ENCODE results near the gene ITGAE. TPM values are rescaled to one million over a fixed set of nuclear protein-coding genes. Genes with fewer than 3 reads are reported as not detected.

The ITGAE gene
- total RNA-seq, 2 donors from 2014 or later, result 21.8 to 34.3 TPM

DNA sequence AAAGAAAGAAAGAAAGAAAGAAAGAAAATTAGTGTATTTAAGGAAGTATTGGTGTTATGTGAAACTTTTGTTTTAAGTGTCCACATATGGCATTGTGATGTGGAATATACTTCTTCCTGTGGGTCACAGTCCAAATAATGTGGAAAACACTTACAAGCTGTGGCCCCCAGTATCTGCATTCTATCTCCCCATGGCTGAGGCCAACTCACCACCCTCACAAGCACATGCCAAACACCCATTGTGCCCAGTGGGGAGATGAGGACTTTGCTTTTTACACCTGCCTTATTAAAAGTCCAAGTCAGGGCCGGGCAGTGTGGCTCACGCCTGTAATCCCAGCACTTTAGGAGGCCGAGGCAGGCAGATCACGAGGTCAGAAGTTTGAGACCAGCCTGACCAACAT lies 101.0 kb downstream of the ITGAE start:
- H3K4me3 ChIP-seq (ENCODE audit: low read length), result no peak overlapping the region
- H3K36me3 ChIP-seq (ENCODE audit: control insufficient read depth, insufficient read depth, low read length), result no peaks in the 10 kb centered on the region
- WGBS, 2 experiments (ENCODE audit: insufficient coverage in 1 of 2, insufficient read length in 1 of 2), result 69 to 96% methylated on average over 4 of the region's 4 CpGs
- no peak overlapping the region for H3K9ac ChIP-seq (ENCODE audit: extremely low read depth, low read length, poor library complexity, severe bottlenecking)
- H3K4me1 ChIP-seq (ENCODE audit: control insufficient read depth, insufficient read depth, low read length), result no peaks in the 10 kb centered on the region
- Mint-ChIP-seq H3K27ac (no peak overlapping the region), H3K4me3 (no peak overlapping the region), H3K9me3 (peaks cover 22% of the 10 kb centered on the region), H3K27me3 (ENCODE audit: insufficient read depth) (peaks cover 37% of the 10 kb centered on the region), H3K4me1 (no peaks in the 10 kb centered on the region), H3K36me3 (ENCODE audit: low read depth) (peaks cover 4% of the 10 kb centered on the region)
- H3K27ac ChIP-seq (ENCODE audit: low read depth, low read length), result no peak overlapping the region
- H3K27me3 ChIP-seq (ENCODE audit: control insufficient read depth, insufficient read depth, low read length, poor library complexity, severe bottlenecking), result peaks cover 37% of the 10 kb centered on the region
- DNase-seq, result no peak
- TF ChIP-seq, protein P1, sequence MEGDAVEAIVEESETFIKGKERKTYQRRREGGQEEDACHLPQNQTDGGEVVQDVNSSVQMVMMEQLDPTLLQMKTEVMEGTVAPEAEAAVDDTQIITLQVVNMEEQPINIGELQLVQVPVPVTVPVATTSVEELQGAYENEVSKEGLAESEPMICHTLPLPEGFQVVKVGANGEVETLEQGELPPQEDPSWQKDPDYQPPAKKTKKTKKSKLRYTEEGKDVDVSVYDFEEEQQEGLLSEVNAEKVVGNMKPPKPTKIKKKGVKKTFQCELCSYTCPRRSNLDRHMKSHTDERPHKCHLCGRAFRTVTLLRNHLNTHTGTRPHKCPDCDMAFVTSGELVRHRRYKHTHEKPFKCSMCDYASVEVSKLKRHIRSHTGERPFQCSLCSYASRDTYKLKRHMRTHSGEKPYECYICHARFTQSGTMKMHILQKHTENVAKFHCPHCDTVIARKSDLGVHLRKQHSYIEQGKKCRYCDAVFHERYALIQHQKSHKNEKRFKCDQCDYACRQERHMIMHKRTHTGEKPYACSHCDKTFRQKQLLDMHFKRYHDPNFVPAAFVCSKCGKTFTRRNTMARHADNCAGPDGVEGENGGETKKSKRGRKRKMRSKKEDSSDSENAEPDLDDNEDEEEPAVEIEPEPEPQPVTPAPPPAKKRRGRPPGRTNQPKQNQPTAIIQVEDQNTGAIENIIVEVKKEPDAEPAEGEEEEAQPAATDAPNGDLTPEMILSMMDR (conservative IDR thresholded peaks at IDR 0.05), result no peak
- H3K9me3 ChIP-seq (ENCODE audit: control insufficient read depth, low read length), result peaks cover 8% of the 10 kb centered on the region

DNA sequence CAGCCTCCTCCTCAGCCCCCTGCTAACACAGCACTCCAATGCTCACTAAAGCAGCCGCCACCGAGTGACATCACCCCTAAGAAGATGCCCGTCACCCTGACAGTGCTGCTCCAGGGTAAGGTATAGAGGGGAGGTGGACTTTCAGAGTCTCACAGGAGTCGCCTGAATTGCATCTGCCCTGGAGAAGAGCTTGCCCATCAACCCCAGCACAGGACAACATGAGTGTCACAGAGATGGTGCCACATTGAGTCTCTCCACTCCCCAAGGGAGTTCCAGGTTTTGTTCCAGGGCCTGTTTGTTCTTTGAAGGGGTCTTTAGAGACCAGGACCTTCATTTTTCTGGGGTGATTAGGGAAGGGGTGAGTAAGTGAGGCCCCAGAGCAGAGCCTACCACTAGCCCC lies 102.8 kb downstream of the ITGAE start:
- Mint-ChIP-seq H3K27me3 (ENCODE audit: insufficient read depth) (peaks cover 53% of the 10 kb centered on the region), H3K36me3 (ENCODE audit: low read depth) (peaks cover 4% of the 10 kb centered on the region), H3K27ac (no peak overlapping the region), H3K4me1 (no peaks in the 10 kb centered on the region), H3K4me3 (no peak overlapping the region), H3K9me3 (peaks cover 22% of the 10 kb centered on the region)
- WGBS, 2 experiments (ENCODE audit: insufficient coverage in 1 of 2, insufficient read length in 1 of 2), result 90 to 100% methylated on average over 2 to 4 of the region's 4 CpGs
- Histone ChIP-seq H3K27me3 (ENCODE audit: control insufficient read depth, insufficient read depth, low read length, poor library complexity, severe bottlenecking) (peaks cover 50% of the 10 kb centered on the region), H3K4me1 (ENCODE audit: control insufficient read depth, insufficient read depth, low read length) (no peaks in the 10 kb centered on the region), H3K27ac (ENCODE audit: low read depth, low read length) (no peak overlapping the region), H3K4me3 (ENCODE audit: low read length) (no peak overlapping the region), H3K36me3 (ENCODE audit: control insufficient read depth, insufficient read depth, low read length) (no peaks in the 10 kb centered on the region), H3K9me3 (ENCODE audit: control insufficient read depth, low read length) (peaks cover 8% of the 10 kb centered on the region), H3K9ac (ENCODE audit: extremely low read depth, low read length, poor library complexity, severe bottlenecking) (no peak overlapping the region)
- no peak for DNase-seq
- TF ChIP-seq, protein P1 (conservative IDR thresholded peaks at IDR 0.05), result no peak

DNA sequence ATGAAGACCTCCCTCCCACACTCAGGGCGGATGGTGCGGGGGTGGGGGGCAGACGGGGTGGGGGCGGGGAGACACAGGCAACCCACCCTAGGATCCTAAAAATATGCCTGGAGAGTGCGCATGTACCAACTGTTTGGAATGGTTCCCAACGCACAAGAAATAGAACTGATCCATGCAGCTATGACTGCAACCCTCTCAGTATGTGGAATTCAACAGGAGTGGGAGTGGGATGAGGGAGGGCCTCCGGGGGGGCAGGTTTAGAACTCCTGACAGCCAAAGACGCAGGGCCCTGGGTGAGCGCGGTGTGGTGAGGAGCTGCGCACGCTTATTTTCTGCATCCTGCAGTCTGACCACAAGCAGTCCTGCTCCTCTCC lies 103.9 kb downstream of the ITGAE start:
- no peaks in the 10 kb centered on the region for H3K36me3 ChIP-seq (ENCODE audit: control insufficient read depth, insufficient read depth, low read length)
- Mint-ChIP-seq H3K36me3 (ENCODE audit: low read depth) (no peaks in the 10 kb centered on the region), H3K4me1 (no peaks in the 10 kb centered on the region), H3K27ac (no peak overlapping the region), H3K27me3 (ENCODE audit: insufficient read depth) (peaks cover 55% of the 10 kb centered on the region), H3K4me3 (no peak overlapping the region), H3K9me3 (peaks cover 17% of the 10 kb centered on the region)
- H3K4me3 ChIP-seq (ENCODE audit: low read length), result no peak overlapping the region
- H3K9me3 ChIP-seq (ENCODE audit: control insufficient read depth, low read length), result peaks cover 8% of the 10 kb centered on the region
- no peak overlapping the region for H3K9ac ChIP-seq (ENCODE audit: extremely low read depth, low read length, poor library complexity, severe bottlenecking)
- H3K27me3 ChIP-seq (ENCODE audit: control insufficient read depth, insufficient read depth, low read length, poor library complexity, severe bottlenecking), result peaks cover 50% of the 10 kb centered on the region
- DNase-seq, result no peak
- TF ChIP-seq, protein P1 (conservative IDR thresholded peaks at IDR 0.05), result no peak
- no peaks in the 10 kb centered on the region for H3K4me1 ChIP-seq (ENCODE audit: control insufficient read depth, insufficient read depth, low read length)
- H3K27ac ChIP-seq (ENCODE audit: low read depth, low read length), result no peak overlapping the region
- 77 to 83% methylated on average over 9 to 12 of the region's 12 CpGs for WGBS, 2 experiments (ENCODE audit: insufficient coverage in 1 of 2, insufficient read length in 1 of 2)
